Nephron (organoid): Measurements from ENCODE around the gene CELA3B.
"Not testable (repeated sequence)": the region's sequence is repeated elsewhere in the genome, so short reads cannot be mapped to it uniquely, and the experiment has no call there.

Source experiments
- H3K27ac Mint-ChIP-seq, 3 experiments: 2 replicates each; pipeline ENCODE4 v1.8.0; 2020; ENCODE audit warnings: mixed read lengths in 3 of 3, mild to moderate bottlenecking in 2 of 3, moderate library complexity in 1 of 3
- H3K27me3 Mint-ChIP-seq: 2 replicates; pipeline ENCODE4 v1.8.0; 2021; ENCODE audit warnings: low read depth, mild to moderate bottlenecking, moderate library complexity, mixed read lengths
- H3K36me3 Mint-ChIP-seq: 2 replicates; pipeline ENCODE4 v1.8.0; 2020; ENCODE audit warnings: low read depth, mixed read lengths
- H3K4me1 Mint-ChIP-seq: 2 replicates; pipeline ENCODE4 v1.8.0; 2020; ENCODE audit warnings: mixed read lengths
- H3K4me3 Mint-ChIP-seq, 3 experiments: 2 replicates each; pipeline ENCODE4 v1.8.0; 2020; ENCODE audit warnings: mild to moderate bottlenecking in 3 of 3, mixed read lengths in 3 of 3, moderate library complexity in 2 of 3
- H3K9me3 Mint-ChIP-seq: 2 replicates; pipeline ENCODE4 v1.8.0; 2020; ENCODE audit warnings: mixed read lengths

CELA3B gene

DNA sequence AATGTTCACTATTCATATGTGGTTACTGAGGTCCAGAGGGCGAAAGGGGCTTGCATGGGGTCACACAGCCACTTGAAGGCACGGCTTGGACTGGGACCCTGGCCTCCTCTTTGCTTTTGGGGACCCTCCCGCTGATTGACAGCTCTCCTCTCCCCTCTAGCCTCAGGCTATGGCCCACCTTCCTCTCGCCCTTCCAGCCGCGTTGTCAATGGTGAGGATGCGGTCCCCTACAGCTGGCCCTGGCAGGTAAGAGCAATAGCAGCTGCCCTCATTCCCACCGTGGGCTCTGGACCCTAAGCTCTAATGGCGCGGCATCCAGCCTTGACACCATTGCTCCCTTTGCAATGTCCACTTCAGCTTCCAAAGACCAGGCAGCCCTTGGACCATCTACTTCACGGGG, 1.4 kb downstream of the CELA3B start:
- H3K9me3 Mint-ChIP-seq, H3K4me1 Mint-ChIP-seq, H3K27ac Mint-ChIP-seq, H3K36me3 Mint-ChIP-seq, H3K4me3 Mint-ChIP-seq: not testable (repeated sequence)
- H3K27me3 Mint-ChIP-seq = peaks cover 15% of the 10 kb centered on the region

DNA sequence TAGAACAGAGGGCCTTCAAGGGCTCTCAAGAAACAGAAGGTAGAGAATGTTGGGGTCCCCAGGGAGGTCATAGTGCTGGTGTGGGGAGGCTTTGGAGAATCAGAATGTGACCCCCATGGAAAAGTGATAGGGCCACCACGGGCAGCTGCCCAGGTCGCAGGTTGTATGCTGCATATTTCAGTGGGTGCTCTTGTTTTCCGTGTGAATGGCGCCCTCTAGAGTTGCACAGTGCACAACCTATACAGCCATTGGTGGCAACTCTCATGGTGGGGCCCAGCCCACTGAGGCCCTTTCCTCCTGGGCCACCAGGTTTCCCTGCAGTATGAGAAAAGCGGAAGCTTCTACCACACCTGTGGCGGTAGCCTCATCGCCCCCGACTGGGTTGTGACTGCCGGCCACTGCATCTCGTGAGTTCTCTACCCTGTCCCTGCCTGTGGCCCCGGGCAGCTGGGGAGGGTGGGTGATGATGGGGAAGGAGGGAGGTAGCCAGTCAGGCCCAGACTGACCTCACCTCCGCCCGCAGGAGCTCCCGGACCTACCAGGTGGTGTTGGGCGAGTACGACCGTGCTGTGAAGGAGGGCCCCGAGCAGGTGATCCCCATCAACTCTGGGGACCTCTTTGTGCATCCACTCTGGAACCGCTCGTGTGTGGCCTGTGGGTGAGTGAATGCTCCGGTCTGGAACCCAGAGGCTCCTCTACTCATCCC, 3.8 kb downstream of the CELA3B start:
- H3K4me1 Mint-ChIP-seq, H3K36me3 Mint-ChIP-seq, H3K27ac Mint-ChIP-seq, H3K4me3 Mint-ChIP-seq, H3K9me3 Mint-ChIP-seq: not testable (repeated sequence)
- H3K27me3 Mint-ChIP-seq = peaks cover 15% of the 10 kb centered on the region

DNA sequence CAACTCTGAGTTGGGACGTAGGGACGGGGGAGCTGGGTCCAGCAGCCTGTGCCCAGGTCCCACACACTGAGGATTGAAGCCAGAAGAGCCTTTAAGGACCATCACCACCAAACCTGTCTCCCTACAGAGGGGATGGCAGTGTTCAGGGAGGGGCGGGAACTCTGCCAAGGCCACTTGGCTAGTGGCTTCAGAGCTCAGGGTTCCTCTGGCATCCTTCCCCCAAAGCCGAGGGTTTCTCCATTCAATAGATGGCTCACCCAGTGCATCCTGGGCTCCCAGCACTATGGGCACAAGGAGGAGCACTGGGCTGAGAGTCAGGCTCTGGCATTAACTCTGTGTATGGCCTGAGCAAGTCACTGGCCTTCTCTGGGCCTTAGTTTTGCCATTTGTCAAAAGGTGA, 4.4 kb downstream of the CELA3B start:
- H3K27me3 Mint-ChIP-seq, H3K4me1 Mint-ChIP-seq, H3K27ac Mint-ChIP-seq, H3K4me3 Mint-ChIP-seq, H3K9me3 Mint-ChIP-seq, H3K36me3 Mint-ChIP-seq: not testable (repeated sequence)

DNA sequence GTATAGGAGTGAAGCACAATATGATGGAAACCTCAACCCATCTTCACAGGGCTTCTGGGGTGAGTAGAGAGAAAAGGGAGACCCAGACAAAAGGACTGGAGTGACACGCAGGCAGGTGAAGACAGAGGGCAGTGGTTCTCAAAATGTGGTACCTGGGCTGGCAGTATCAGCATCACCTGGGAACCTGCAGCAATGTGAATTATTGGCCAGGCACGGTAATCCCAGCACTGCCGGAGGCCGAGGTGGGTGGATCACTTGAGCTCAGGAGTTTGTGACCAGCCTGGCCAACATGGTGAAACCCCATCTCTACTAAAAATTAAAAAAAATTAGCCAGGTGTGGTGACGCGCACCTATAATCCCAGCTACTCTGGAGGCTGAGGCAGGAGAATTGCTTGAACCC, 5.3 kb downstream of the CELA3B start:
- not testable (repeated sequence) for H3K4me1 Mint-ChIP-seq, H3K4me3 Mint-ChIP-seq, H3K9me3 Mint-ChIP-seq, H3K36me3 Mint-ChIP-seq, H3K27ac Mint-ChIP-seq, H3K27me3 Mint-ChIP-seq

DNA sequence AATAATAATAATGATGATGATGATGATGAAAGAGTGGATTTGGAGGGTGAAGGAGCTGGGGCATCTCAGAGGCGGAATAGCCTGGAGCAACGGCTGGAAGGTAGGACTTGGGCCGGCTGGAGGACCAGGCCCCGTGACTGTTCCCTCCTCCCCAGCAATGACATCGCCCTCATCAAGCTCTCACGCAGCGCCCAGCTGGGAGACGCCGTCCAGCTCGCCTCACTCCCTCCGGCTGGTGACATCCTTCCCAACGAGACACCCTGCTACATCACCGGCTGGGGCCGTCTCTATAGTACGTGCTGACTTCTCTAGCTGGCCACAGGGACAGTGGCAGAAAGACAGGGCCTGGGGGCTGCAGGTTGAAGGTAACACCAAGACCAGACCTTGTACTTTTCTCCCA, 6.7 kb downstream of the CELA3B start:
- not testable (repeated sequence) for H3K36me3 Mint-ChIP-seq, H3K27ac Mint-ChIP-seq, H3K9me3 Mint-ChIP-seq, H3K27me3 Mint-ChIP-seq, H3K4me1 Mint-ChIP-seq, H3K4me3 Mint-ChIP-seq

DNA sequence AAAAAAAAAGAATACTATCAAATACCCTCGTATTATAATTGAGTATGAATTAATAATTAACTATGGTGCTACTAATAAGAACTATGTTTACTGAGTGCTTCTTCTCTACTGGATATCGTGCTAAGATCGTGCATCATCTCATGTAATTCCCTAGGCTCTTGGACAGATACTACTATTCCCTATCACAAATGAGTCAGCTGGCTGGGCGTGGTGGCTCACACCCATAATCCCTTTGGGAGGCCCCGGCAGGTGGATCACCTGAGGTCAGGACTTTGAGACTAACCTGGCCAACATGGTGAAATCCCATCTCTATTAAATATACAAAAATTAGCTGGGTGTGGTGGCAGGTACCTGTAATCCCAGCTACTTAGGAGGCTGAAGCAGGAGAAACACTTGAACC, 9.1 kb downstream of the CELA3B start:
- H3K27ac Mint-ChIP-seq, H3K36me3 Mint-ChIP-seq, H3K4me1 Mint-ChIP-seq, H3K27me3 Mint-ChIP-seq, H3K9me3 Mint-ChIP-seq, H3K4me3 Mint-ChIP-seq: not testable (repeated sequence)

DNA sequence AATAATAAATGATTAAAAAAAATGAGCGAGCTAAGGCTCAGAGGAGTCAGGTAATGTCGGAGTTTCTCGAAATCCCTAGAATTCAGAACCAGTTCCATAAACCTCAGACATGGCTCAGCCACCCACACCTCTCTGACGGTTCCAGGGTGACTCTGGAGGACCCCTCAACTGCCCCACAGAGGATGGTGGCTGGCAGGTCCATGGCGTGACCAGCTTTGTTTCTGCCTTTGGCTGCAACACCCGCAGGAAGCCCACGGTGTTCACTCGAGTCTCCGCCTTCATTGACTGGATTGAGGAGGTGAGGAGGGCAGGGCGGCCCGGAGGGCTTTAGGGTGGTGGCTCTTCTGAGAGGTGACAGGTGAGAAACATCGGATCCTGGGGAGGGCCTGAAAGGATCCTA, 9.6 kb downstream of the CELA3B start:
- not testable (repeated sequence) for H3K36me3 Mint-ChIP-seq, H3K4me1 Mint-ChIP-seq, H3K27ac Mint-ChIP-seq, H3K4me3 Mint-ChIP-seq, H3K27me3 Mint-ChIP-seq, H3K9me3 Mint-ChIP-seq

DNA sequence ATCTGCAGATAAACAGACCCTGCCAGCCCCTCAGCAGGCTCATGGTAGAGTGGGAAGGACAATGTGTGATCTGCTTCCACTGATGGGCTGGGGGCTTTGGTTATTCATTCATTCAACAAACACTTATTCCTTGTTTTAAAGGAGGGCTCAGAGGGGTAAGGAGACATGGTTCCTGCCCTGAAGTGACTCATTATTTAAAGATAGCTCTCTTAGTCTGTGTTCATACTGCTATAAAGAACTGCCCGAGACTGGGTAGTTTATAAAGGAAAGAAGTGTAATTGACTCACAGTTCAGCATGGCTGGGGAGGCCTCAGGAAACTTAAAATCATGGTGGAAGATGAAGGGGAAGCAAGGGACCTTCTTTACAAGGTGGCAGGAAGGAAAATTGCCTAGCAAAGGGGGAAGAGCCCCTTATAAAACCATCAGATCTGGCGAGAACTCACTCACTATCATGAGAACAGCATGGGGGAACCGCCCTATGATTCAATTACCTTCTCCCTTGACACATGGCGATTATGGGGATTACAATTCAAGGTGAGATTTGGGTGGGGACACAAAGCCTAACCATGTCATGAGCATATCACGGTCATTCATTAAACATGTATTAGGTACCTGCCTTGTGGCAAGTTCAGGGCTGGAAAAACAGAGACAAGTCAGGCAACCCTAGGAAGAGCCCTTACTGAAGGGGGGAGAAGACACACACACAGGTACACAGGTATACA, 13.0 kb downstream of the CELA3B start:
- not testable (repeated sequence) for H3K36me3 Mint-ChIP-seq, H3K9me3 Mint-ChIP-seq, H3K27me3 Mint-ChIP-seq, H3K27ac Mint-ChIP-seq, H3K4me3 Mint-ChIP-seq, H3K4me1 Mint-ChIP-seq

DNA sequence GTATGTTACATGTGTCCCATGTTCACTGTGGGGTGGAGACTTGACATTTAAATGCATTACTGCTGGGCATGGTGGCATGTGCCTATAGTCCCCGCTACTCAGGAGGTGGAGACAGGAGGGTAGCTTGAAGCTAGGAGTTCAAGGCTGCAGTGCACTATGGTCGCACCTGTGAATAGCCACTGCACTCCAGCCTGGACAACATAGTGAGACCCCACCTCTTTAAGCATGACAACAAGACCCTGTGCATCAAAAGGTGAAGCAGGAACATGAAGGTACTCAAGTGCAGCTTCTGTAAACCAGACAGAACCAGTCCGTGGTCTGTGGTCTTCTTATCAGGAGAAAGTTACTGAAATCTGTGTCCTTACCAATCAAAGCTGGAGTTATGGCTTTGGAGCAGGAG, 15.4 kb downstream of the CELA3B start:
- H3K9me3 Mint-ChIP-seq, H3K27me3 Mint-ChIP-seq, H3K27ac Mint-ChIP-seq, H3K4me1 Mint-ChIP-seq, H3K4me3 Mint-ChIP-seq, H3K36me3 Mint-ChIP-seq: not testable (repeated sequence)

DNA sequence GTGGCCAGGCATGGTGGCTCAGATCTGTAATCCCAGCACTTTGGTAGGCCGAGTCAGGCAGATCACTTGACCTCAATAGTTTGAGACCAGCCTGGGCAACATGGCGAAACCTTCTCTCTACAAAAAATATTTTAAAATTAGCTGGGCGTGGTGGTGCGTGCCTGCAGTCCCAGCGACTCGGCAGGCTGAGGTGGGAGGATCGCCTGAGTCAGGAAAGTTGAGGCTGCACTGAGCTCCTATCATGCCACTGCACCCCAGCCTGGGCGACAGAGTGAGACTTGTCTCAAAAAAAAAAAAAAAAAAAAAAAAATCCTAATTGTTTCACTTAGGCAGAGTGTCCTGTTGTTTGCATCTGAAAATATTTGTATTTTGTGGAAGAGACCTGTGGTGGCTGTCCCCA, 17.9 kb downstream of the CELA3B start:
- H3K4me3 Mint-ChIP-seq, H3K27me3 Mint-ChIP-seq, H3K4me1 Mint-ChIP-seq, H3K27ac Mint-ChIP-seq, H3K36me3 Mint-ChIP-seq, H3K9me3 Mint-ChIP-seq: not testable (repeated sequence)

DNA sequence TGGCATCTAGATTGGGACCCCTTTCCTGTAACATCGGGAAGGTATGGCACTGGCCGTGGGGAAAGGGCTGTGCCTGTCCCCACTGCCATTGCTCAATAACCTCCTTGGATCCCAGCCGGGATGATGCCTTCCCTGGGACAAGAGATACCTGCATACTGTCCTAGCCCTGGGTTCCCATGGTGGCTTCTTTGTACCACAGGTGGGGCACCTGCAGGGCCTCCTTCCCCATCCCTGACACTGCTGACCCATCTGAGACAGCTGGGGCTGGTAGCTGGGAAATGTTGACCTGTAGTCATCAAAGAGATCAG, 19.8 kb downstream of the CELA3B start:
- H3K4me1 Mint-ChIP-seq, H3K36me3 Mint-ChIP-seq, H3K4me3 Mint-ChIP-seq, H3K9me3 Mint-ChIP-seq, H3K27ac Mint-ChIP-seq, H3K27me3 Mint-ChIP-seq: not testable (repeated sequence)

DNA sequence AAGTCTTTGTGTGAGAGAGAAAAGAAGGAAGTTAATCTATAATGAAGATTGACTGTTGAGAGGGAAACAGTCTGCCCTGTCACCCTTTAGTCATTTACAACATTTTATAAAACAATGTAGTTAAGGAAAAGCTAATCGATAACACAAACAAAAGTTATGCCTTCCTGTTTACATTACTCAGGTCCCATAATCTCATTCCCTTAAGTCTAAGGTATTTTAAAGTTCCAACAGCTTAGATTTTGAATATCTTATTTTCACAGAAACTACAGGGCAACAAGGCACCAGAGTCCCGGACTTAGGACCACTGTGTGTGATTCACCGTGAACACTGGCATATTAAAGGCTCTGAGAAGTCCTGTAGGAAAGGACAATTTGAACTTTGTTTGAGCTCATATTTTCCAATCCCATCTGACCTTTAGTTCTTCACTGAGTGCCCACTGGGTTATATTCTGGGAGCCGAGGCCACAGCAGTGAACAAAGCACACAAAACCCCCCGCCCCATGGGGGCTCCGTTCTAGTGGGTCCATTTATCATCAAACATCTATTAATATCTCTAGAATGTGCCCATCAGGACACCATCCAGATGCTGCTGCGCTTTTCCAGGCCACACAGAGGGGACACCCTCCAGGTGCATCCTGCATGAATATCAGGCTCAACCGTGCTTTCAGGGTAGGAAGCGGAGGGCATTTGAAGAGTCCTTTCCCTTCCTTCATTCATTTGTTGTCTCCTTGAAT, 21.2 kb downstream of the CELA3B start:
- H3K9me3 Mint-ChIP-seq, H3K27me3 Mint-ChIP-seq, H3K4me3 Mint-ChIP-seq, H3K36me3 Mint-ChIP-seq, H3K4me1 Mint-ChIP-seq: not testable (repeated sequence)
- peak overlapping the region in 2 of 3 experiments; percentile 37 to 50 for H3K27ac Mint-ChIP-seq

DNA sequence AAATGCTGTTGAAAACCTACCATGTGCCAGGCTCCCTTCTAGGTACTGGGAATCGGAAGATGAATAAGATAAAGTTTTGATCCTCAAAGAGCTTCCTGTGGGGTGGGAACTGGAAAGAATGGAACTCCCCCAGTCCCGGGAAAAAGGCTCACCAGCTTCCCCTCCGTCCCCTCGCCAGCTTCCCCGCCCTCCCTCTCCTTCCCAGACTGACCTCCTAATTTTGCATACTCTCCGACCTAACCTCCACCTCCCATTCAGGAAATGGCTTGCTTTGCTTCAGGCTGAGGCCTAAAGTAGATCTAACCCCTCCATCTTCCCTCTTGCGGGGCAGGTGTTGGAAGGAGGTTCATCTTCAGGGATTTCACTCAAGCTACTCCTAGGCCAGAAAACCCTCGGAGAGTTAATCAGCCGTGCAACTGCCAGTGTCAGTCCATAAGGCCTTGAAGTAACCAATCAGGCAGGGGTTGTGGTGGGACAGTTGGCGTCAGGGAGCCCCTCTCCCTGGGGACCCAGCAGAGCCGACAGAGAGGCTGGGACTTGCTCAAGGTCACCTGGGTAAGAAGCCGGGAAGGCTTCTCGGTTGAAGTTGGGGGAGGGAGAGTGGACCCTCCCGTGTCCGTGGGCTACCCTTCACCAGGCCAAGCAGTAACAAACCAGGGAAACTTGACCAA, 21.9 kb downstream of the CELA3B start:
- not testable (repeated sequence) for H3K4me3 Mint-ChIP-seq, H3K27me3 Mint-ChIP-seq, H3K9me3 Mint-ChIP-seq, H3K4me1 Mint-ChIP-seq, H3K27ac Mint-ChIP-seq, H3K36me3 Mint-ChIP-seq

DNA sequence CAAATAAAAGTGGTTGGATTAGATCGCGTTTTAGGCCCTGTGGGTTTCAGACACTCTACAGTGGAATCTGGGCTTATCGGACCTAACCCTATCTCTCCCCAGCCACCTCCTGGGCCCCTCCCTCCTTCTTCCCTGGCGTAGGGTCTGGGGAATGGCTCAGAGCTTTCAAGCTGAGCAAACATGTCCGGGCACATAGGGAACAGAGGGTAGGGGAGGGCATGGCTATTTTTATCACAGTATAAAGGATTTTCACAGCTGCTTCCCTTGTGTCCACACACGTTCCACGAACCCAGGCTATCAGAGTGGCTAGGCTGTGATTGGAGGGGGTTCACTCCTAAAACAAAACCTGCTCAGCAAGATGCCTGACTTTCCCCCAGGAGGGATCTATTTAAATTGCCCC, 22.8 kb downstream of the CELA3B start:
- not testable (repeated sequence) for H3K4me3 Mint-ChIP-seq, H3K27me3 Mint-ChIP-seq, H3K9me3 Mint-ChIP-seq

More for the DNA sequence above, 22.8 kb downstream of the CELA3B start:
- not testable (repeated sequence) for H3K27ac Mint-ChIP-seq, H3K4me1 Mint-ChIP-seq, H3K36me3 Mint-ChIP-seq
